Thoracic aorta (tissue), 2 donors: ENCODE data around the gene CIC. TPM values are rescaled to one million over a fixed set of nuclear protein-coding genes. Genes with fewer than 3 reads are reported as not detected.

Source experiments
- ATAC-seq: fragments of 150-250 bp; one replicate; pipeline ENCODE4 v1.8.0; 2017; ENCODE audit warnings: low read depth; ENCODE audit not compliant: insufficient number of reproducible peaks, low FRiP score
- DNase-seq: peaks from one replicate; pipeline ENCODE4 v3.0.0-alpha.2; 2020; ENCODE audit warnings: low spot score
- H3K27ac ChIP-seq, 2 donors: fragments of 200-600 bp; sonication (generic); 1 replicate in 1 of 2; 2 replicates in 1 of 2; pipeline ENCODE4 v1.5.1; 2016; ENCODE audit warnings: mild to moderate bottlenecking in 2 of 2, moderate library complexity in 2 of 2
- H3K27me3 ChIP-seq: fragments of 200-600 bp; sonication (generic); replicated peaks from 2 replicates; pipeline ENCODE4 v1.6.0; 2016; ENCODE audit warnings: mild to moderate bottlenecking; ENCODE audit not compliant: insufficient read depth
- H3K36me3 ChIP-seq: fragments of 200-600 bp; sonication (generic); one replicate; pipeline ENCODE4 v1.5.1; 2016
- H3K4me1 ChIP-seq, 2 donors: fragments of 200-600 bp; sonication (generic); 1 replicate in 1 of 2; 2 replicates in 1 of 2; pipeline versions ENCODE4 v1.5.1 to v1.6.0; 2016; ENCODE audit warnings: low read depth in 2 of 2, mild to moderate bottlenecking in 1 of 2; ENCODE audit not compliant: control insufficient read depth in 1 of 2
- H3K4me3 ChIP-seq: fragments of 200-600 bp; sonication (generic); 2 replicates; pipeline ENCODE4 v1.5.1; 2016; ENCODE audit warnings: mild to moderate bottlenecking
- H3K9me3 ChIP-seq: fragments of 200-600 bp; sonication (generic); 2 replicates; pipeline ENCODE4 v1.5.1; 2016
- total RNA-seq, 2 donors: library from RNA; depleted of rRNA; stranded (reverse); fragments of >200 nt; gene quantifications; one replicate each; pipeline versions ENCODE4 v1.1.0 to v1.2.3, GENCODE V29; 2016
- TF ChIP-seq, protein P1 (sequence below): fragments of 200-600 bp; sonication (generic); IDR thresholded peaks from one replicate; pipeline ENCODE4 v1.5.1; 2019; ENCODE audit warnings: antibody characterized with exemption

CIC gene
- total RNA-seq, 2 donors from 2014 or later = 57.1 to 112 TPM

DNA sequence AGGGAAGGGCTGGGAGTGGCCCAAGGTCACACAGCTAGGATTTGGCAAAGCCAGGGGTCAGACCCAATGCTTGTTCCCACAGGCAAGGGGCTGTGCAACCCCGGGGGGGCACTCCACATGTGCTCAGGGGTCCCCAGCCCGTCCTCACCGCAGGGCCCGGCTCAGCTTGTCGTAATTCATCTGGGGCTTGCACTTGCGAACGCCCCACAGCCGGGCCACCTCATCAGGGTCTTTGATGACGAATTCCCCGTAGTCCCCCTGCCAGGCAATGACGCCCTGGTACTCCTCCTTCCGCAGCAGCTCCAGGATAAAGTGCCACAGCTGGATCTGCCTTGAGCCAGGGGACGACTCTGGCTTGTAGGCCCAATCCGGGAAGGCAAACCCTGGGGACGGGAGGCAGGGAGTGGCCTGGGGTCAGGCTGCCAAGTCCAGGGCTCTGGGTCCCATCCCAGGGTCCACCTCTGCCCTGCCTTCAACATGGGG lies 18.8 kb upstream of the CIC start:
- DNase-seq (no peak), ATAC-seq (no peak)
- H3K4me1 ChIP-seq = peaks cover 33 to 61% of the 10 kb centered on the region in 2 donors
- H3K27me3 ChIP-seq = no peaks in the 10 kb centered on the region
- TF ChIP-seq, protein P1, sequence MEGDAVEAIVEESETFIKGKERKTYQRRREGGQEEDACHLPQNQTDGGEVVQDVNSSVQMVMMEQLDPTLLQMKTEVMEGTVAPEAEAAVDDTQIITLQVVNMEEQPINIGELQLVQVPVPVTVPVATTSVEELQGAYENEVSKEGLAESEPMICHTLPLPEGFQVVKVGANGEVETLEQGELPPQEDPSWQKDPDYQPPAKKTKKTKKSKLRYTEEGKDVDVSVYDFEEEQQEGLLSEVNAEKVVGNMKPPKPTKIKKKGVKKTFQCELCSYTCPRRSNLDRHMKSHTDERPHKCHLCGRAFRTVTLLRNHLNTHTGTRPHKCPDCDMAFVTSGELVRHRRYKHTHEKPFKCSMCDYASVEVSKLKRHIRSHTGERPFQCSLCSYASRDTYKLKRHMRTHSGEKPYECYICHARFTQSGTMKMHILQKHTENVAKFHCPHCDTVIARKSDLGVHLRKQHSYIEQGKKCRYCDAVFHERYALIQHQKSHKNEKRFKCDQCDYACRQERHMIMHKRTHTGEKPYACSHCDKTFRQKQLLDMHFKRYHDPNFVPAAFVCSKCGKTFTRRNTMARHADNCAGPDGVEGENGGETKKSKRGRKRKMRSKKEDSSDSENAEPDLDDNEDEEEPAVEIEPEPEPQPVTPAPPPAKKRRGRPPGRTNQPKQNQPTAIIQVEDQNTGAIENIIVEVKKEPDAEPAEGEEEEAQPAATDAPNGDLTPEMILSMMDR = no peak
- H3K4me3 ChIP-seq = peak overlapping the region; percentile 99
- H3K36me3 ChIP-seq = peaks cover 13% of the 10 kb centered on the region
- H3K9me3 ChIP-seq = no peaks in the 10 kb centered on the region
- peak overlapping the region; percentile 89 to 99 for H3K27ac ChIP-seq

DNA sequence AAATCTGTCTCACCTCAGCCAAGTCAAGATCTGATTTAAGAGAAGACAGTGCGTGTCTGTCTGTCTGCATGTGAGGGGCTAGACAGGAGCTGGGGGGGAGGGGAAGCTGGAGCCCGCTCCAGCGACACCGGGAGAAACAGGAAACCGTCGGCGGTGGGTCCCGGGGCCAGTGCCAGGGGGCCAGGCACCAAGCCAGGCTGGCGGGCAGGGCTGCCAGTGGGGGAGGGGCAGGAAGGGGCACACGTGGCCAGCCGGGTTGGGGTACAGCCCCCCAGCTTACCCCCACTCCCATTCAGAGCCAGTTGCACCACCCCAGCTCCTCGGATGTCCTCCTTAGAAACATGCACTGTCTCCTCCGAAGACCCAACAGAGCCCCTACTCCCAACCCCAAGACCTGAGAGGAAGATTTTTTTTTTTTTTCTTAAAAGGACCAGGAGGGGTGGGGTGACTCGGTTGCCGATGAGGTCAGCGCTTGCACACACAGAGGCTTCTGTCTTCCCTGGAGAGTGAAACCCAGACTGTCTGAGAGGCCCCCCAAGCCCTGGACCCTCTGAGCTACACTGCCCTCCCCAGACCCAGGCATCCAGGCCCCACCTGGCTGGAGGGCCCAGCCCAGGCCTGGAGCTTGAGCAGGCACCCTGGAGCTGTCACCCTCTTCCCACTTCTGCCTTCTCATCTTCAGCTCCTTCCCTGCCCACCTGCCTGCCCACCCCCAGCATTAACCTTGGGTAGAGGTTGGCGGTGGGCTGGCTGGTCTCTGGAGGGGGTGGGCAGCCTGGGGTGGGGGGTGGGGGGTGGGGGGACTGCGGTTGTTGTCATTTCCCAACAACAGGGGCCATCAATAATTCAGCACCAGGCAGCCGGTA lies 18.2 kb upstream of the CIC start:
- TF ChIP-seq, protein P1 = no peak
- H3K4me3 ChIP-seq = peak overlapping the region; percentile 99
- DNase-seq (no peak), ATAC-seq (no peak)
- H3K4me1 ChIP-seq = peaks cover 26 to 58% of the 10 kb centered on the region in 2 donors
- H3K27me3 ChIP-seq = no peaks in the 10 kb centered on the region
- H3K9me3 ChIP-seq = no peaks in the 10 kb centered on the region
- peaks cover 13% of the 10 kb centered on the region for H3K36me3 ChIP-seq
- H3K27ac ChIP-seq = peak overlapping the region; percentile 89 to 99

DNA sequence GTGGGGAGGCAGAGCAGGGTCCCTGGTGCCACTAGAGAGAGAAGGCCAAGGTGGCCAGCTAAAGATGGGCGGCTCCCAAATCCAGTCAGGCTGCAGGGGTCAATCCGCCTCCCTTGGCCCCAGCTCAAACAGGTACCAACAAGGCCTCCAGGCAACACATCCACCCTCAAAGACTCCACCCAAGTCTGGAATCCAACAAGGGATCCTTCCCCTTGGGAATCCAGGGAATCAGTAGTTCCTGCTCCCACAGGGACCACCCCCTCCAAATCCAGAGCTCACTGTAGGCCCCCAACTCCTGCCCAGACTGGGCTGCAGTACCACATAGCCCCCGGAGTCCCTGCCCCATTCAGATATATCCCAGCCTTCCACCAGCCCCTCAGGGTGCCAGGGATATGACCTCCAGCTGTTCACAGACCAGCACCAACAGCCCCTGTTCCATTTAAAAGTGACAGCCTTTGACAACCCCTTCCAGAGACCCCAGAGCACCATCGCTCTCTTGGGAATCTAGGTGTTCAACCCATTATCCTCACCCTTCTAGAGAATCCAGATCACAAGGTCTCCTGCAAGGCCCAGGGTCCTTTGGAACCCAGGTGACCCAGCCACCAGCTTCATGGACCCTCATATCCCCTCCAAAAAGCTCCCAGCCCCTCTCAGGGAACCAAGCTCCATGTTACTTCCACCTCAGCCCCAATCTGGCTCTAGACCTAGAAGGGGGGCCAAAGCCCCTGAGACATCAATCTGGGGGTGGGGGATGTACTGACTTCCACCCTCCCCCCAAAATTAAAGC lies 17.3 kb upstream of the CIC start:
- Histone ChIP-seq H3K27ac (peak overlapping the region; percentile 89 to 99), H3K27me3 (no peaks in the 10 kb centered on the region), H3K36me3 (peaks cover 13% of the 10 kb centered on the region), H3K4me1 (peaks cover 29 to 54% of the 10 kb centered on the region in 2 donors), H3K9me3 (no peaks in the 10 kb centered on the region), H3K4me3 (peak overlapping the region; percentile 99)
- ATAC-seq (no peak), DNase-seq (no peak)
- TF ChIP-seq, protein P1 = no peak

DNA sequence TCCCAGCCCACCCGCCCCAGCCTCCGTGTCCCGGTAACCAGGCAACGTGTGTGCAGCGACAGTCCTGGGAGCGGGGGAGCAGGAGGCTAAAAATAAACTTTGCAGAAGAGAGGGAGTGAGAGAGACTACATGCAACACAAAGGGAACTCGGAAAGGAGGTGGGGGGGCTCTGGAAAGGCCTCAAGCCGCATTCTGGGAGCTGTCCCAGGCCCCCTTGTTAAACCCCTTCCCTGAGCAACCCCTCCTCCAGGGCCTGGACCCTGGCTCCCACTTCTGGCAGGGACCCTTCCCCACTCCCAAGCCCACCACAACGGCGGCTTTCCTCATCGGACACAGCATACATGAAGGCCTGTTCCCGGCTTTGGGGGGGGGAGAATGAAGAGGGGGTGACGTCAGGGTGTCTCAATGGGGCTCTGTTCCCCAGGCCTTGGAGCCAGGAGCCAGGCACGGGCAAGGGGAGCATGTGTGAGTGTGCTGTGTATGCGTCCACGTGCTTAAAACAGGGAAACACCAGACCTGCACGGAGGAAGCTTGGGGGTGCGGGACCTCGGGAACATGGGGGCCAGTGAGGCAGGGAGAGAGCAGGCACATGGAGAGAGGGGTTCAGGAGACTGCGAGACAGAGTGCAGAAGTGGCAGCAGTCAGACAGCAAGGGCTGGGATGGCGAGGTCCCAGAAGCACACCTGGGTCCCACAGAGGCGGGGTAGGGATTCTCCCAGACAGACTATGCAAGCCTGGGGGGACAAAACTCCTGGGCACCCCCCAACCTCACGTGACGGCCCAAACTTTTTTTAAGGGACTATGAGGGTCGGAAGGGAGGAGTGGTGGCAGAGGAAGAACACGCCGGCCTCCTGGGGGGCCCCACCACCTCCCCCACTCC lies 16.4 kb upstream of the CIC start:
- no peak for ATAC-seq

More for the DNA sequence above, 16.4 kb upstream of the CIC start:
- Histone ChIP-seq H3K27ac (peak overlapping the region; percentile 89 to 99), H3K4me1 (peaks cover 29 to 50% of the 10 kb centered on the region in 2 donors), H3K4me3 (peak overlapping the region; percentile 99), H3K9me3 (no peaks in the 10 kb centered on the region), H3K27me3 (no peaks in the 10 kb centered on the region), H3K36me3 (peaks cover 13% of the 10 kb centered on the region)
- TF ChIP-seq, protein P1 = no peak
- no peak for DNase-seq
